Measurements from ENCODE around the gene FOCAD.

DNA sequence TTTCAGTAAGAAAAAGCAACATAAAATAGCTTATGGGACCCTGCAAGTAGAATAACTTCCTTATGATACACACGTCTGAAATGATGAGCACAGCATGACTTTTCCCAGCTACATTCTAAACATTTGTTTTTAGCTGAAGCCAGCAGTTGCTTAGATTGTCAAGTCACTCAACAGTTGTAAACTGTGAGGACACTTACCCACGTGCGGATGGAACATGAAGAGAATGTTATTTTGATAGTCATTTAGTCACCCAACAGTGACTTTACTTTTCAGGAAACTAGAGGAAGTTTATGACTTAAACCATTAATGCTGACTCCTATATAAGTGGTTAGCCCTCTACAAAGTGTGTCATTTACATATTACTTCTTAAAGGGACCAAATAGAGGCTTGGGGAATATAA, 344.4 kb downstream of the FOCAD start:
- TF ChIP-seq EP300 (IDR thresholded peaks at IDR 0.05) (no peak), POLR2AphosphoS5 (IDR thresholded peaks at IDR 0.05) (no peak)

Measured in stomach (tissue), 4 donors.